MM.1S (cell line): Measurements from ENCODE around the gene NGRN.
A peak's percentile ranks its signal among the peaks of the same experiment; 100 is the strongest.
"Not testable (repeated sequence)": the region's sequence is repeated elsewhere in the genome, so short reads cannot be mapped to it uniquely, and the experiment has no call there.

Experiments used
- DNase-seq: peaks from one replicate; pipeline ENCODE4 v3.0.0-alpha.2; 2015
- H2AFZ ChIP-seq: fragments of 300-600 bp; sonication (generic); 2 replicates; pipeline ENCODE4 v1.6.0; 2016; ENCODE audit warnings: antibody characterized with exemption, low read length
- H3F3A ChIP-seq: fragments of 300-600 bp; sonication (generic); 2 replicates; pipeline ENCODE4 v1.6.1; 2016; ENCODE audit warnings: mild to moderate bottlenecking, antibody characterized with exemption, low read length, moderate library complexity, mixed read lengths; ENCODE audit not compliant: insufficient read depth
- H3K27ac ChIP-seq: fragments of 300-600 bp; sonication (generic); 2 replicates; pipeline ENCODE4 v1.5.1; 2016; ENCODE audit warnings: mild to moderate bottlenecking, low read length
- H3K27me3 ChIP-seq: fragments of 300-600 bp; sonication (generic); replicated peaks from 2 replicates; pipeline ENCODE4 v1.6.0; 2016; ENCODE audit warnings: low read length; ENCODE audit not compliant: insufficient read depth
- H3K36me3 ChIP-seq: fragments of 300-600 bp; sonication (generic); replicated peaks from 2 replicates; pipeline ENCODE4 v1.6.1; 2016; ENCODE audit warnings: mild to moderate bottlenecking, low read length, mixed read lengths; ENCODE audit not compliant: insufficient read depth
- H3K4me1 ChIP-seq: fragments of 300-600 bp; sonication (generic); 2 replicates; pipeline ENCODE4 v1.6.1; 2016; ENCODE audit warnings: low read length, mixed read lengths
- H3K4me2 ChIP-seq: fragments of 300-600 bp; sonication (generic); 2 replicates; pipeline ENCODE4 v1.6.0; 2016; ENCODE audit warnings: low read depth, low read length
- H3K4me3 ChIP-seq: fragments of 300-600 bp; sonication (generic); 2 replicates; pipeline ENCODE4 v1.5.1; 2016; ENCODE audit warnings: low read length, mixed read lengths
- H3K79me2 ChIP-seq: fragments of 300-600 bp; sonication (generic); 2 replicates; pipeline ENCODE4 v1.6.1; 2016; ENCODE audit warnings: mixed run types, low read length, mixed read lengths
- H3K9ac ChIP-seq: fragments of 300-600 bp; sonication (generic); 2 replicates; pipeline ENCODE4 v1.6.1; 2016; ENCODE audit warnings: low read length, mixed read lengths
- H3K9me2 ChIP-seq: fragments of 300-600 bp; sonication (generic); replicated peaks from 2 replicates; pipeline ENCODE4 v1.6.1; 2016; ENCODE audit warnings: mild to moderate bottlenecking, low read length, mixed read lengths; ENCODE audit not compliant: insufficient read depth
- H3K9me3 ChIP-seq: fragments of 300-600 bp; sonication (generic); replicated peaks from 2 replicates; pipeline ENCODE4 v1.6.1; 2016; ENCODE audit warnings: mild to moderate bottlenecking, low read length, mixed read lengths; ENCODE audit not compliant: insufficient read depth
- H4K20me1 ChIP-seq: fragments of 300-600 bp; sonication (generic); 2 replicates; pipeline ENCODE4 v1.6.1; 2016; ENCODE audit warnings: mild to moderate bottlenecking, low read length, moderate library complexity, mixed read lengths; ENCODE audit not compliant: insufficient read depth
- EZH2 ChIP-seq: fragments of 300-600 bp; sonication (generic); optimal IDR thresholded peaks from 2 replicates; pipeline ENCODE3; 2017; ENCODE audit warnings: low read depth, mild to moderate bottlenecking, antibody characterized with exemption, low read length, mixed read lengths
- EZH2phosphoT487 ChIP-seq: fragments of 300-600 bp; sonication (generic); IDR thresholded peaks from 2 replicates; pipeline ENCODE4 v1.6.1; 2018; ENCODE audit warnings: antibody characterized with exemption, low read length
- TF ChIP-seq, protein P1 (sequence below): fragments of 300-600 bp; sonication (generic); IDR thresholded peaks from 2 replicates; pipeline ENCODE4 v1.5.1; 2016; ENCODE audit warnings: antibody characterized with exemption, low read length, mixed read lengths

NGRN gene

DNA sequence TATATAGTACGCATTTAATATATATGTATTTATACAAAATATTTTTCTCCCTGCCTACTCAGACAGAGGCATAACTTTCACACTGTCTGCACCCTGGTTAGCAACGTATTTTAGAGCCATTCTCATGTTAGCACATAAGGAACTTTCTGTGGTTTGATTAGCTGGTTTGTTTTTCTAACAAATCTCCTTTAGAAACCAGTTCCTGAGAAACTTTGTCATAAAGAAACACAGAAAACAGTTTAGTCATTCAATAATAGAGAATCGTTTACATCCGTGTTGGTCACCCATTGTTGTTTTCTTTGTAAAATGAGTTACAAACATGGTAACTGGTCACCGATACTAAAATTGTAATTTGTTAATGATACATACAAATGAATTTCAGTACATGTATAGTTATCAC, 5.9 kb upstream of the NGRN start:
- DNase-seq, result peak; percentile 68
- Histone ChIP-seq H3K79me2 (0 out of 2 replicates have a peak, but pooled peaks cover 3% of the 10 kb centered on the region), H3K4me3 (no peak overlapping the region), H3K9me3 (no peaks in the 10 kb centered on the region), H3K36me3 (no peaks in the 10 kb centered on the region), H3K9ac (no peak overlapping the region), H3K27ac (peak overlapping the region; percentile 51; the same call in 1 of the 2 replicates), H3K9me2 (no peaks in the 10 kb centered on the region), H3K27me3 (no peaks in the 10 kb centered on the region), H4K20me1 (no peaks in the 10 kb centered on the region), H3K4me1 (peaks cover 19% of the 10 kb centered on the region), H3F3A (peaks cover 7% of the 10 kb centered on the region; the same call in 1 of the 2 replicates), H2AFZ (0 out of 2 replicates have a peak overlapping the region, but pooled peaks have one; percentile 9), H3K4me2 (peak overlapping the region; percentile 23)
- TF ChIP-seq EZH2phosphoT487 (no peak), EZH2 (no peak)
- TF ChIP-seq, protein P1, sequence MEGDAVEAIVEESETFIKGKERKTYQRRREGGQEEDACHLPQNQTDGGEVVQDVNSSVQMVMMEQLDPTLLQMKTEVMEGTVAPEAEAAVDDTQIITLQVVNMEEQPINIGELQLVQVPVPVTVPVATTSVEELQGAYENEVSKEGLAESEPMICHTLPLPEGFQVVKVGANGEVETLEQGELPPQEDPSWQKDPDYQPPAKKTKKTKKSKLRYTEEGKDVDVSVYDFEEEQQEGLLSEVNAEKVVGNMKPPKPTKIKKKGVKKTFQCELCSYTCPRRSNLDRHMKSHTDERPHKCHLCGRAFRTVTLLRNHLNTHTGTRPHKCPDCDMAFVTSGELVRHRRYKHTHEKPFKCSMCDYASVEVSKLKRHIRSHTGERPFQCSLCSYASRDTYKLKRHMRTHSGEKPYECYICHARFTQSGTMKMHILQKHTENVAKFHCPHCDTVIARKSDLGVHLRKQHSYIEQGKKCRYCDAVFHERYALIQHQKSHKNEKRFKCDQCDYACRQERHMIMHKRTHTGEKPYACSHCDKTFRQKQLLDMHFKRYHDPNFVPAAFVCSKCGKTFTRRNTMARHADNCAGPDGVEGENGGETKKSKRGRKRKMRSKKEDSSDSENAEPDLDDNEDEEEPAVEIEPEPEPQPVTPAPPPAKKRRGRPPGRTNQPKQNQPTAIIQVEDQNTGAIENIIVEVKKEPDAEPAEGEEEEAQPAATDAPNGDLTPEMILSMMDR, result no peak

DNA sequence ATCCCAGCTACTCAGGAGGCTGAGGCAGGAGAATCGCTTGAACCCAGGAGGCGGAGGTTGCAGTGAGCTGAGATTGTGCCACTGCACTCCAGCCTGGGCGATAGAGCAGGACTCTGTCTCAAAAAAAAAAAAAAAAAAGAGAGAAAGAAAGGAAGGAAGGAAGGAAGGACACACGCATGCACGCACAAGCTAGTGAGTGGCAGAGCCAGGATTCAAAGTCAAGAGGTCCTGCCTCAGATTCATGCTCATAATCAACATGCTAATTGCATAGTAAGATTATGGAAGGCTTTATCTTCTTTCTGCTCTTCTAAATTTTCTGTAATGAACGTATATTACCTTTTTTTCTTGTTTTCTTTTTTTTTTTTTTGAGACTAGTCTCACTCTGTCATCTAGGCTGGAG, 4.7 kb upstream of the NGRN start:
- H3K79me2 ChIP-seq, DNase-seq, H3K4me3 ChIP-seq, H3K9me3 ChIP-seq, H3K4me2 ChIP-seq, H3K27me3 ChIP-seq, H3K27ac ChIP-seq, H3K36me3 ChIP-seq, H3K9ac ChIP-seq, H3K9me2 ChIP-seq, H2AFZ ChIP-seq, H4K20me1 ChIP-seq: not testable (repeated sequence)
- Histone ChIP-seq H3K4me1 (peaks cover 23% of the 10 kb centered on the region), H3F3A (peaks cover 14% of the 10 kb centered on the region; the same call in 1 of the 2 replicates)

DNA sequence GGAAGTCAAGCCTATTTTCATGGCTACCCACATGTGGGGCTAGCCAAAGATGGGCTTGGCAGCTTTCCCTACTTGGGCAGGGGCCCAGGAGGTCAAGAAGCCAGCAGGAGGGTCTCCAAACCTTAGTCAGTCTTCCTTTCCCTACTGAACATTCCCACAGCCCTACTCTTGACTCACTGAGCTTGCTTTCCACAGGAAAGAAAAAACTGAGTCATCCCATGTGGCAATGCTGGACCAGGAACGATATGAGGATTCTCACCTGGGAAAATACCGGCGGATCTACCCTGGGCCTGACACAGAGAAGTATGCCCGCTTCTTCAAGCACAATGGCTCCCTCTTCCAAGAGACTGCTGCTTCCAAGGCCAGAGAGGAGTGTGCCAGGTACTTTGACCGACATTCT, 3.7 kb upstream of the NGRN start:
- no peak for TF ChIP-seq EZH2
- TF ChIP-seq, protein P1, result no peak
- no peak for TF ChIP-seq EZH2phosphoT487
- no peak overlapping the region for H3K9ac ChIP-seq
- peaks cover 17% of the 10 kb centered on the region; the same call in 1 of the 2 replicates for H3F3A ChIP-seq
- H3K4me3 ChIP-seq, result no peak overlapping the region
- no peaks in the 10 kb centered on the region for H3K36me3 ChIP-seq
- H2AFZ ChIP-seq, result no peak overlapping the region
- no peaks in the 10 kb centered on the region for H3K27me3 ChIP-seq
- no peak overlapping the region for H3K4me2 ChIP-seq
- no peaks in the 10 kb centered on the region for H3K9me2 ChIP-seq
- no peaks in the 10 kb centered on the region for H4K20me1 ChIP-seq
- H3K4me1 ChIP-seq, result peaks cover 23% of the 10 kb centered on the region
- H3K79me2 ChIP-seq, result peaks cover 16% of the 10 kb centered on the region
- H3K27ac ChIP-seq, result no peak overlapping the region
- no peak for DNase-seq
- no peaks in the 10 kb centered on the region for H3K9me3 ChIP-seq

DNA sequence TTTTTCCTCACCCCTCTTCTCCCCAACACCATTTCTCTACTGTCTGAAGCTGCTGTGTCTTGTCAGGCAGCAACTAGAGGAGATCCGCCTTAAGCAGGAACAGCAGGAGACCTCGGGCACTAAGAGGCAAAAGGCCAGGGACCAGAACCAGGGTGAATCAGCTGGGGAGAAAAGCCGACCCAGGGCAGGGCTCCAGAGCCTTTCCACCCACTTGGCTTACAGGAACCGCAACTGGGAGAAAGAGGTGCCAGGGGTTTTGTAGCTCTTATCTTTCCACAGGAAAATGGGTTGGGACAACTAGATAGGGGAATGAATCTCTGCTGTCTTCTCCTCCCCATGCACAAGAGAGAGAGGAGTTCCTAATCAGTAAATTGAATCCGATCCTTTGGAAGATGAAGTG, 3.0 kb upstream of the NGRN start:
- H3K36me3 ChIP-seq, result no peaks in the 10 kb centered on the region
- no peak for DNase-seq
- no peak overlapping the region for H2AFZ ChIP-seq
- no peaks in the 10 kb centered on the region for H3K9me2 ChIP-seq
- no peak for TF ChIP-seq EZH2phosphoT487
- no peak for TF ChIP-seq EZH2
- TF ChIP-seq, protein P1, result no peak
- H3K4me2 ChIP-seq, result no peak overlapping the region
- H4K20me1 ChIP-seq, result peaks cover 4% of the 10 kb centered on the region; the same call in 1 of the 2 replicates
- H3K4me1 ChIP-seq, result peaks cover 24% of the 10 kb centered on the region
- H3K9me3 ChIP-seq, result no peaks in the 10 kb centered on the region
- H3K4me3 ChIP-seq, result no peak overlapping the region
- H3F3A ChIP-seq, result peaks cover 17% of the 10 kb centered on the region; the same call in 1 of the 2 replicates
- H3K9ac ChIP-seq, result no peak overlapping the region
- H3K27ac ChIP-seq, result no peak overlapping the region
- no peaks in the 10 kb centered on the region for H3K27me3 ChIP-seq
- peaks cover 23% of the 10 kb centered on the region for H3K79me2 ChIP-seq
